Breast epithelium (tissue), 4 donors: ENCODE data around the gene HS6ST3. TPM values are rescaled to one million over a fixed set of nuclear protein-coding genes. Genes with fewer than 3 reads are reported as not detected.

Experiments
- DNase-seq, 2 donors: peaks; one replicate each; pipeline ENCODE4 v3.0.0-alpha.2; 2019; ENCODE audit warnings: low spot score in 2 of 2
- H3K27ac ChIP-seq, 2 donors: fragments of 200-600 bp; sonication (generic) in 1 of 2; one replicate each; pipeline ENCODE4 v1.5.1; 2016 to 2019; ENCODE audit warnings: mild to moderate bottlenecking in 1 of 2
- H3K27me3 ChIP-seq, 2 donors: fragments of 200-600 bp; sonication (generic) in 1 of 2; one replicate each; pipeline versions ENCODE4 v1.5.1 to v1.6.0; 2017 to 2019; ENCODE audit warnings: control low read depth in 1 of 2, mild to moderate bottlenecking in 1 of 2
- H3K36me3 ChIP-seq: fragments of 200-600 bp; one replicate; pipeline ENCODE4 v1.5.1; 2019
- H3K4me1 ChIP-seq, 2 donors: fragments of 200-600 bp; sonication (generic); one replicate each; pipeline ENCODE4 v1.5.1; 2016 to 2019; ENCODE audit warnings: control low read depth in 1 of 2
- H3K4me3 ChIP-seq, 3 donors: fragments of 200-600 bp; sonication (generic); 1 replicate in 2 of 3; 2 replicates in 1 of 3; pipeline ENCODE4 v1.5.1; 2016 to 2019; ENCODE audit warnings: mild to moderate bottlenecking in 3 of 3, moderate library complexity in 2 of 3
- H3K9me3 ChIP-seq, 2 donors: fragments of 200-600 bp; sonication (generic) in 1 of 2; one replicate each; pipeline ENCODE4 v1.5.1; 2016 to 2019; ENCODE audit warnings: control low read depth in 1 of 2
- CTCF ChIP-seq, 3 donors: fragments of 450-650 bp; IDR thresholded peaks; one replicate each; pipeline ENCODE4 v1.5.1; 2016 to 2017; ENCODE audit warnings: antibody characterized with exemption in 3 of 3, mild to moderate bottlenecking in 3 of 3, moderate library complexity in 3 of 3
- POLR2A ChIP-seq: fragments of 450-650 bp; IDR thresholded peaks from one replicate; pipeline ENCODE4 v1.6.1; 2016; ENCODE audit warnings: antibody characterized with exemption, mild to moderate bottlenecking, moderate library complexity
- POLR2AphosphoS5 ChIP-seq, 3 donors: sonication (generic); formaldehyde crosslinking; IDR thresholded peaks; one replicate each; pipeline ENCODE4 v1.6.1; 2017; ENCODE audit warnings: antibody characterized with exemption in 3 of 3
- intact Hi-C: fragments of 100-400 bp; cut with DNase I; formaldehyde crosslinking; loops from one replicate; pipeline ENCODE4 v1.15.1; 2023; ENCODE audit warnings: low total_unique reads
- total RNA-seq, 3 donors: library from RNA; depleted of rRNA; stranded (reverse); fragments of >200 nt; gene quantifications; one replicate each; pipeline ENCODE4 v1.1.0, GENCODE V29; 2016

The HS6ST3 gene
- total RNA-seq, 3 donors from 2014 or later: under 0.01 to 1.3 (median 0.59) TPM

DNA sequence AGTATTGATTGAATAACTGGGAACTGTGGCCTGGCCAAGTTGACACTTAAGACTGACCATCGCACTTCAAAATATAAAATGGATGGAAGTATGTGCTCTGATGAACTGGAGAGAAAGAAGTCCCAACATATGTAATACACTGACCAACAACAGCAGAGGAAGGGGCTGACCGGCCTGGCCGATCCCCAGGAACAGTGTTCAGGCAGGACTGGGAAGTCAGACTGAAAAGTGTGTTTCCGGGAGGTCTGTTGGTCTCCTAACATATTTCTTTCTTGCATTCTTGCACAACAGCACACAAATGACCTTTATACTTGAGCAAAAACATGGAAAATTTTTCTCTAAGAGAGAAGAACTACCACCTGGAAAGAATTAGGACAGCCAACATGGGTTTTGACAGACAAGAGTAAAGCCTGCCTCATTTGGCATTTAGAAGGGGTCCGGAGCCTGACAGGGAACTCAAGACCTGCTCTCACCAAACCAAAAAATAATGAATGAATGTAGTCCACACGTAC is 606.5 kb downstream of the HS6ST3 start:
- Histone ChIP-seq H3K4me1 (no peaks in the 10 kb centered on the region), H3K27me3 (no peaks in the 10 kb centered on the region), H3K4me3 (no peak overlapping the region), H3K27ac (no peak overlapping the region), H3K9me3 (no peaks in the 10 kb centered on the region), H3K36me3 (no peaks in the 10 kb centered on the region)
- no peak for DNase-seq
- intact Hi-C loops: no loop called here
- TF ChIP-seq CTCF (IDR thresholded peaks at IDR 0.05): no peak
- TF ChIP-seq POLR2AphosphoS5 (IDR thresholded peaks at IDR 0.05): no peak
- no peak for TF ChIP-seq POLR2A

GRCh38 chr13:96700657-96701056 is 610.8 kb downstream of the HS6ST3 start:
- no peak overlapping the region for H3K4me3 ChIP-seq
- H3K27me3 ChIP-seq: no peaks in the 10 kb centered on the region
- no peak for DNase-seq
- H3K4me1 ChIP-seq: no peaks in the 10 kb centered on the region
- TF ChIP-seq CTCF (IDR thresholded peaks at IDR 0.05) (no peak), POLR2AphosphoS5 (IDR thresholded peaks at IDR 0.05) (no peak), POLR2A (no peak)
- no peaks in the 10 kb centered on the region for H3K36me3 ChIP-seq
- H3K27ac ChIP-seq: no peak overlapping the region
- no peaks in the 10 kb centered on the region for H3K9me3 ChIP-seq
- intact Hi-C loops: no loop called here

GRCh38 chr13:96707146-96707545 is 617.2 kb downstream of the HS6ST3 start:
- Histone ChIP-seq H3K9me3 (no peaks in the 10 kb centered on the region), H3K27ac (no peak overlapping the region), H3K4me3 (no peak overlapping the region), H3K36me3 (no peaks in the 10 kb centered on the region), H3K4me1 (no peaks in the 10 kb centered on the region), H3K27me3 (no peaks in the 10 kb centered on the region)
- intact Hi-C loops: no loop called here
- TF ChIP-seq POLR2AphosphoS5 (IDR thresholded peaks at IDR 0.05) (no peak), CTCF (IDR thresholded peaks at IDR 0.05) (no peak), POLR2A (no peak)
- no peak for DNase-seq

- Histone ChIP-seq H3K9me3 (no peaks in the 10 kb centered on the region), H3K27me3 (no peaks in the 10 kb centered on the region), H3K36me3 (no peaks in the 10 kb centered on the region), H3K27ac (no peak overlapping the region), H3K4me1 (no peaks in the 10 kb centered on the region), H3K4me3 (no peak overlapping the region)
- no peak for DNase-seq
- TF ChIP-seq CTCF (IDR thresholded peaks at IDR 0.05) (no peak), POLR2A (no peak), POLR2AphosphoS5 (IDR thresholded peaks at IDR 0.05) (no peak)
- intact Hi-C loops: no loop called here
Measured at GRCh38 chr13:96710166-96710862, 620.4 kb downstream of the HS6ST3 start.

- no peak for TF ChIP-seq CTCF (IDR thresholded peaks at IDR 0.05)
- TF ChIP-seq POLR2AphosphoS5 (IDR thresholded peaks at IDR 0.05): no peak
- TF ChIP-seq POLR2A: no peak
- Histone ChIP-seq H3K36me3 (no peaks in the 10 kb centered on the region), H3K27ac (no peak overlapping the region), H3K9me3 (no peaks in the 10 kb centered on the region), H3K4me3 (no peak overlapping the region), H3K27me3 (no peaks in the 10 kb centered on the region), H3K4me1 (no peaks in the 10 kb centered on the region)
- intact Hi-C loops: no loop called here
- DNase-seq: no peak
Measured at GRCh38 chr13:96720446-96720845, 630.5 kb downstream of the HS6ST3 start.
